Activated naive CD4-positive, alpha-beta T cell treated with anti-CD3 and anti-CD28 coated beads, Interleukin-2, amount 10 ng/mL, durations not matched to agents 7 days and 5 days (primary cell): ENCODE results near the gene ATE1.

ENCODE experiments used
- CTCF ChIA-PET: fragments of 350-600 bp; sonication (Branson Sonifier 250); formaldehyde crosslinking; loops from one replicate; lab custom pipeline; 2021; ENCODE audit warnings: antibody characterized with exemption; lab: Charles Lee
- DNase-seq: peaks from one replicate; pipeline ENCODE4 v3.0.0-alpha.2; 2020
- H3K27ac Mint-ChIP-seq: one replicate; pipeline ENCODE4 v1.8.0; 2021; ENCODE audit warnings: mild to moderate bottlenecking, moderate library complexity, mixed read lengths
- H3K27me3 Mint-ChIP-seq: one replicate; pipeline ENCODE4 v1.8.0; 2021; ENCODE audit warnings: mild to moderate bottlenecking, mixed read lengths
- H3K36me3 Mint-ChIP-seq: one replicate; pipeline ENCODE4 v1.8.0; 2021; ENCODE audit warnings: mixed read lengths
- H3K4me1 Mint-ChIP-seq: one replicate; pipeline ENCODE4 v1.8.0; 2021; ENCODE audit warnings: mixed read lengths
- H3K4me3 Mint-ChIP-seq: one replicate; pipeline ENCODE4 v1.8.0; 2021; ENCODE audit warnings: mild to moderate bottlenecking, moderate library complexity, mixed read lengths
- H3K9me3 Mint-ChIP-seq: one replicate; pipeline ENCODE4 v1.8.0; 2021; ENCODE audit warnings: mixed read lengths

Gene ATE1

GRCh38 chr10:121823993-121824463 is 103.8 kb downstream of the ATE1 start:
- DNase-seq = no peak
- no peak overlapping the region for H3K27ac Mint-ChIP-seq

GRCh38 chr10:121822724-121823123 is 105.1 kb downstream of the ATE1 start:
- CTCF ChIA-PET = interaction anchor here (1.1 to 3.5 kb wide), 6 partner anchors 18 to 77 kb away, joined by 3 to 43 read pairs (median 4); no protein-coding TSS in a partner anchor
- H3K36me3 Mint-ChIP-seq = peaks cover 4% of the 10 kb centered on the region
- no peaks in the 10 kb centered on the region for H3K27me3 Mint-ChIP-seq
- H3K27ac Mint-ChIP-seq = no peak overlapping the region
- H3K4me3 Mint-ChIP-seq = no peak overlapping the region
- DNase-seq = no peak
- no peaks in the 10 kb centered on the region for H3K4me1 Mint-ChIP-seq
- no peaks in the 10 kb centered on the region for H3K9me3 Mint-ChIP-seq

More at GRCh38 chr10:121823993-121824463, 103.8 kb downstream of the ATE1 start:
- Mint-ChIP-seq H3K4me3 (no peak overlapping the region), H3K36me3 (peaks cover 13% of the 10 kb centered on the region), H3K9me3 (no peaks in the 10 kb centered on the region), H3K27me3 (no peaks in the 10 kb centered on the region), H3K4me1 (no peaks in the 10 kb centered on the region)
- CTCF ChIA-PET = interaction anchor here (0.6 to 3.5 kb wide), 15 partner anchors 9 to 89 kb away, joined by 3 to 43 read pairs (median 4); no protein-coding TSS in a partner anchor

GRCh38 chr10:121822180-121822579 is 105.7 kb downstream of the ATE1 start:
- H3K27me3 Mint-ChIP-seq = no peaks in the 10 kb centered on the region
- H3K4me3 Mint-ChIP-seq = no peak overlapping the region
- peaks cover 2% of the 10 kb centered on the region for H3K36me3 Mint-ChIP-seq
- DNase-seq = no peak
- H3K9me3 Mint-ChIP-seq = no peaks in the 10 kb centered on the region
- no peaks in the 10 kb centered on the region for H3K4me1 Mint-ChIP-seq
- no peak overlapping the region for H3K27ac Mint-ChIP-seq
- CTCF ChIA-PET = interaction anchor here (1.6 to 3.5 kb wide), 3 partner anchors 17 to 78 kb away, joined by 4 to 43 read pairs (median 17); no protein-coding TSS in a partner anchor

- no peaks in the 10 kb centered on the region for H3K9me3 Mint-ChIP-seq
- H3K27ac Mint-ChIP-seq = no peak overlapping the region
- H3K36me3 Mint-ChIP-seq = no peaks in the 10 kb centered on the region
- no peak overlapping the region for H3K4me3 Mint-ChIP-seq
- DNase-seq = no peak
- no peaks in the 10 kb centered on the region for H3K4me1 Mint-ChIP-seq
- no peaks in the 10 kb centered on the region for H3K27me3 Mint-ChIP-seq
- CTCF ChIA-PET = no interaction called here
These were observed 108.8 kb downstream of the ATE1 start for GRCh38 chr10:121819049-121819448.

GRCh38 chr10:121818599-121818998 is 109.2 kb downstream of the ATE1 start:
- Mint-ChIP-seq H3K4me3 (no peak overlapping the region), H3K36me3 (no peaks in the 10 kb centered on the region), H3K27me3 (no peaks in the 10 kb centered on the region), H3K9me3 (no peaks in the 10 kb centered on the region), H3K4me1 (no peaks in the 10 kb centered on the region), H3K27ac (no peak overlapping the region)
- no peak for DNase-seq
- CTCF ChIA-PET = interaction anchor here (1.5 kb wide), 1 partner anchor 69 kb away, joined by 3 read pairs; no protein-coding TSS in a partner anchor

- H3K9me3 Mint-ChIP-seq = no peaks in the 10 kb centered on the region
These were observed 111.6 kb downstream of the ATE1 start for GRCh38 chr10:121816197-121816596.

GRCh38 chr10:121813857-121814256 is 114.0 kb downstream of the ATE1 start:
- CTCF ChIA-PET = no interaction called here
- H3K4me3 Mint-ChIP-seq = no peak overlapping the region
- no peaks in the 10 kb centered on the region for H3K9me3 Mint-ChIP-seq
- H3K27me3 Mint-ChIP-seq = no peaks in the 10 kb centered on the region
- no peaks in the 10 kb centered on the region for H3K4me1 Mint-ChIP-seq
- no peak for DNase-seq
- H3K27ac Mint-ChIP-seq = no peak overlapping the region
- H3K36me3 Mint-ChIP-seq = no peaks in the 10 kb centered on the region

More at GRCh38 chr10:121816197-121816596, 111.6 kb downstream of the ATE1 start:
- DNase-seq = no peak
- Mint-ChIP-seq H3K27me3 (no peaks in the 10 kb centered on the region), H3K4me3 (no peak overlapping the region), H3K4me1 (no peaks in the 10 kb centered on the region), H3K36me3 (no peaks in the 10 kb centered on the region), H3K27ac (no peak overlapping the region)
- CTCF ChIA-PET = no interaction called here

- CTCF ChIA-PET = no interaction called here
- Mint-ChIP-seq H3K9me3 (no peaks in the 10 kb centered on the region), H3K27me3 (no peaks in the 10 kb centered on the region), H3K27ac (no peak overlapping the region), H3K4me1 (no peaks in the 10 kb centered on the region), H3K36me3 (no peaks in the 10 kb centered on the region), H3K4me3 (no peak overlapping the region)
- DNase-seq = no peak
These were observed 114.5 kb downstream of the ATE1 start for GRCh38 chr10:121813211-121813815.

- no peak for DNase-seq
- no peaks in the 10 kb centered on the region for H3K36me3 Mint-ChIP-seq
- no peak overlapping the region for H3K4me3 Mint-ChIP-seq
- CTCF ChIA-PET = no interaction called here
- no peaks in the 10 kb centered on the region for H3K4me1 Mint-ChIP-seq
- no peak overlapping the region for H3K27ac Mint-ChIP-seq
- H3K9me3 Mint-ChIP-seq = no peaks in the 10 kb centered on the region
- no peaks in the 10 kb centered on the region for H3K27me3 Mint-ChIP-seq
These were observed 115.8 kb downstream of the ATE1 start for GRCh38 chr10:121812031-121812430.

- CTCF ChIA-PET = no interaction called here
- Mint-ChIP-seq H3K27ac (no peak overlapping the region), H3K4me3 (no peak overlapping the region), H3K9me3 (no peaks in the 10 kb centered on the region), H3K27me3 (no peaks in the 10 kb centered on the region), H3K4me1 (no peaks in the 10 kb centered on the region), H3K36me3 (no peaks in the 10 kb centered on the region)
- no peak for DNase-seq
These were observed 116.4 kb downstream of the ATE1 start for GRCh38 chr10:121811386-121811785.

GRCh38 chr10:121808835-121809234 is 119.0 kb downstream of the ATE1 start:
- no peaks in the 10 kb centered on the region for H3K4me1 Mint-ChIP-seq
- H3K36me3 Mint-ChIP-seq = no peaks in the 10 kb centered on the region
- H3K27me3 Mint-ChIP-seq = no peaks in the 10 kb centered on the region
- H3K27ac Mint-ChIP-seq = no peak overlapping the region
- CTCF ChIA-PET = interaction anchor here (1.2 kb wide), 1 partner anchor 16 kb away, joined by 4 read pairs; no protein-coding TSS in a partner anchor
- H3K9me3 Mint-ChIP-seq = no peaks in the 10 kb centered on the region
- H3K4me3 Mint-ChIP-seq = no peak overlapping the region
- no peak for DNase-seq

- no peak overlapping the region for H3K4me3 Mint-ChIP-seq
- no peaks in the 10 kb centered on the region for H3K27me3 Mint-ChIP-seq
- CTCF ChIA-PET = interaction anchor here (0.7 to 1.5 kb wide), 2 partner anchors 18 to 96 kb away, joined by 3 to 4 read pairs; no protein-coding TSS in a partner anchor
- peaks cover 2% of the 10 kb centered on the region for H3K36me3 Mint-ChIP-seq
- no peak for DNase-seq
- no peak overlapping the region for H3K27ac Mint-ChIP-seq
- no peaks in the 10 kb centered on the region for H3K4me1 Mint-ChIP-seq
- no peaks in the 10 kb centered on the region for H3K9me3 Mint-ChIP-seq
These were observed 123.4 kb downstream of the ATE1 start for GRCh38 chr10:121804460-121804859.

GRCh38 chr10:121803611-121804010 is 124.2 kb downstream of the ATE1 start:
- DNase-seq = no peak
- Mint-ChIP-seq H3K9me3 (no peaks in the 10 kb centered on the region), H3K36me3 (peaks cover 6% of the 10 kb centered on the region), H3K27ac (no peak overlapping the region), H3K27me3 (no peaks in the 10 kb centered on the region), H3K4me1 (no peaks in the 10 kb centered on the region), H3K4me3 (no peak overlapping the region)
- CTCF ChIA-PET = no interaction called here

- CTCF ChIA-PET = no interaction called here
- no peak overlapping the region for H3K27ac Mint-ChIP-seq
These were observed 127.0 kb downstream of the ATE1 start for GRCh38 chr10:121800831-121801230.

GRCh38 chr10:121800146-121800545 is 127.7 kb downstream of the ATE1 start:
- no peak overlapping the region for H3K27ac Mint-ChIP-seq
- H3K36me3 Mint-ChIP-seq = peaks cover 6% of the 10 kb centered on the region
- no peak for DNase-seq
- no peaks in the 10 kb centered on the region for H3K4me1 Mint-ChIP-seq
- CTCF ChIA-PET = interaction anchor here (1.2 kb wide), 1 partner anchor 44 kb away, joined by 3 read pairs; no protein-coding TSS in a partner anchor
- H3K27me3 Mint-ChIP-seq = no peaks in the 10 kb centered on the region
- H3K4me3 Mint-ChIP-seq = no peak overlapping the region
- H3K9me3 Mint-ChIP-seq = no peaks in the 10 kb centered on the region

More at GRCh38 chr10:121800831-121801230, 127.0 kb downstream of the ATE1 start:
- Mint-ChIP-seq H3K9me3 (no peaks in the 10 kb centered on the region), H3K36me3 (peaks cover 6% of the 10 kb centered on the region), H3K27me3 (no peaks in the 10 kb centered on the region), H3K4me3 (no peak overlapping the region), H3K4me1 (no peaks in the 10 kb centered on the region)
- DNase-seq = no peak
